KMS-11 (cell line): Measurements from ENCODE around the gene TAOK1.
A peak's percentile ranks its signal among the peaks of the same experiment; 100 is the strongest.

ENCODE experiments used
- H2AFZ ChIP-seq: fragments of 200-600 bp; sonication (generic); 2 replicates; pipeline ENCODE4 v1.6.1; 2016; ENCODE audit warnings: antibody characterized with exemption, mixed run types, low read depth
- H3K27ac ChIP-seq: fragments of 200-600 bp; sonication (generic); 2 replicates; pipeline ENCODE4 v1.6.1; 2016; ENCODE audit warnings: mild to moderate bottlenecking, mixed run types
- H3K27me3 ChIP-seq: fragments of 200-600 bp; sonication (generic); 2 replicates; pipeline ENCODE4 v1.6.1; 2017; ENCODE audit warnings: mild to moderate bottlenecking, low read depth, mixed run types, moderate library complexity; ENCODE audit not compliant: insufficient read depth
- H3K36me3 ChIP-seq: fragments of 200-600 bp; sonication (generic); 2 replicates; pipeline ENCODE4 v1.6.1; 2017; ENCODE audit warnings: mild to moderate bottlenecking, mixed run types; ENCODE audit not compliant: insufficient read depth
- H3K4me1 ChIP-seq: fragments of 200-600 bp; sonication (generic); 2 replicates; pipeline ENCODE4 v1.6.1; 2016; ENCODE audit warnings: mild to moderate bottlenecking, low read depth, mixed run types; ENCODE audit not compliant: poor library complexity, severe bottlenecking
- H3K4me2 ChIP-seq: fragments of 200-600 bp; sonication (generic); 2 replicates; pipeline ENCODE4 v1.7.0; 2016; ENCODE audit warnings: mild to moderate bottlenecking, mixed run types
- H3K4me3 ChIP-seq: fragments of 200-600 bp; sonication (generic); IDR thresholded peaks from 2 replicates; pipeline ENCODE4 v1.6.1; 2017; ENCODE audit warnings: low read depth, low read length, mixed read lengths; ENCODE audit not compliant: insufficient read depth
- H3K79me2 ChIP-seq: fragments of 200-600 bp; sonication (generic); 2 replicates; pipeline ENCODE4 v1.6.1; 2016; ENCODE audit warnings: low read depth, mixed run types; ENCODE audit not compliant: insufficient read depth
- H3K9ac ChIP-seq: fragments of 200-600 bp; sonication (generic); 2 replicates; pipeline ENCODE4 v1.6.1; 2016; ENCODE audit warnings: mild to moderate bottlenecking, mixed run types
- H4K20me1 ChIP-seq: fragments of 200-600 bp; sonication (generic); 2 replicates; pipeline ENCODE4 v1.6.1; 2016; ENCODE audit warnings: mild to moderate bottlenecking, mixed run types; ENCODE audit not compliant: insufficient read depth
- CTCF ChIP-seq: fragments of 200-600 bp; sonication (generic); conservative IDR thresholded peaks from 2 replicates; pipeline ENCODE4 v1.6.1; 2017; ENCODE audit warnings: low read depth, mild to moderate bottlenecking, antibody characterized with exemption, low read length, moderate library complexity, mixed read lengths

The TAOK1 gene

GRCh38 chr17:29567554-29568330 lies 177.6 kb downstream of the TAOK1 start:
- Histone ChIP-seq H3K9ac (peak overlapping the region; percentile 76), H3K27me3 (no peaks in the 10 kb centered on the region), H3K4me3 (no peak overlapping the region), H3K4me1 (peaks cover 30% of the 10 kb centered on the region), H3K27ac (peak overlapping the region; percentile 90), H3K4me2 (peak overlapping the region; percentile 74), H3K79me2 (peaks cover 11% of the 10 kb centered on the region; the same call in 1 of the 2 replicates), H2AFZ (peak overlapping the region; percentile 96), H4K20me1 (no peaks in the 10 kb centered on the region), H3K36me3 (no peaks in the 10 kb centered on the region)
- TF ChIP-seq CTCF = peak; percentile 19; the same call in 1 of the 2 replicates

GRCh38 chr17:29568331-29569244 lies 178.4 kb downstream of the TAOK1 start, which contains the start of gene TP53I13:
TSS of gene TP53I13 (plus strand) at chr17:29568701. CDS start at chr17:29568759, 58 bp downstream.
- Histone ChIP-seq H3K79me2 (peaks cover 11% of the 10 kb centered on the region; the same call in 1 of the 2 replicates), H3K27ac (peak within 1 kb of the TSS; percentile 90), H3K4me3 (no peak within 1 kb of the TSS), H3K4me1 (peaks cover 29% of the 10 kb centered on the region), H3K4me2 (peak within 1 kb of the TSS; percentile 83), H3K9ac (peak within 1 kb of the TSS; percentile 76), H3K27me3 (no peaks in the 10 kb centered on the region), H4K20me1 (no peaks in the 10 kb centered on the region), H3K36me3 (no peaks in the 10 kb centered on the region), H2AFZ (peak within 1 kb of the TSS; percentile 97)
- TF ChIP-seq CTCF = no peak; the same call in 1 of the 2 replicates

GRCh38 chr17:29569245-29569950 lies 179.2 kb downstream of the TAOK1 start:
- TF ChIP-seq CTCF = no peak
- H3K36me3 ChIP-seq = no peaks in the 10 kb centered on the region
- H3K79me2 ChIP-seq = peaks cover 6% of the 10 kb centered on the region; the same call in 1 of the 2 replicates
- no peak overlapping the region for H3K4me3 ChIP-seq
- H3K4me1 ChIP-seq = peaks cover 21% of the 10 kb centered on the region
- peak overlapping the region; percentile 83 for H3K4me2 ChIP-seq
- H3K27ac ChIP-seq = no peak overlapping the region
- H4K20me1 ChIP-seq = no peaks in the 10 kb centered on the region
- peak overlapping the region; percentile 57; the same call in 1 of the 2 replicates for H3K9ac ChIP-seq
- peak overlapping the region; percentile 97; the same call in 1 of the 2 replicates for H2AFZ ChIP-seq
- H3K27me3 ChIP-seq = no peaks in the 10 kb centered on the region

GRCh38 chr17:29570521-29570920 lies 180.4 kb downstream of the TAOK1 start:
- Histone ChIP-seq H3K4me1 (peaks cover 10% of the 10 kb centered on the region), H2AFZ (no peak overlapping the region), H3K27ac (no peak overlapping the region), H3K4me3 (no peak overlapping the region), H3K9ac (no peak overlapping the region), H3K4me2 (no peak overlapping the region), H3K36me3 (no peaks in the 10 kb centered on the region), H3K27me3 (no peaks in the 10 kb centered on the region), H4K20me1 (no peaks in the 10 kb centered on the region), H3K79me2 (no peaks in the 10 kb centered on the region)
- no peak for TF ChIP-seq CTCF
